ENCODE measurements around the gene USP26. TPM values are rescaled to one million over a fixed set of nuclear protein-coding genes. Genes with fewer than 3 reads are reported as not detected.
"Not testable (repeated sequence)": the region's sequence is repeated elsewhere in the genome, so short reads cannot be mapped to it uniquely, and the experiment has no call there.

The USP26 gene, protein sequence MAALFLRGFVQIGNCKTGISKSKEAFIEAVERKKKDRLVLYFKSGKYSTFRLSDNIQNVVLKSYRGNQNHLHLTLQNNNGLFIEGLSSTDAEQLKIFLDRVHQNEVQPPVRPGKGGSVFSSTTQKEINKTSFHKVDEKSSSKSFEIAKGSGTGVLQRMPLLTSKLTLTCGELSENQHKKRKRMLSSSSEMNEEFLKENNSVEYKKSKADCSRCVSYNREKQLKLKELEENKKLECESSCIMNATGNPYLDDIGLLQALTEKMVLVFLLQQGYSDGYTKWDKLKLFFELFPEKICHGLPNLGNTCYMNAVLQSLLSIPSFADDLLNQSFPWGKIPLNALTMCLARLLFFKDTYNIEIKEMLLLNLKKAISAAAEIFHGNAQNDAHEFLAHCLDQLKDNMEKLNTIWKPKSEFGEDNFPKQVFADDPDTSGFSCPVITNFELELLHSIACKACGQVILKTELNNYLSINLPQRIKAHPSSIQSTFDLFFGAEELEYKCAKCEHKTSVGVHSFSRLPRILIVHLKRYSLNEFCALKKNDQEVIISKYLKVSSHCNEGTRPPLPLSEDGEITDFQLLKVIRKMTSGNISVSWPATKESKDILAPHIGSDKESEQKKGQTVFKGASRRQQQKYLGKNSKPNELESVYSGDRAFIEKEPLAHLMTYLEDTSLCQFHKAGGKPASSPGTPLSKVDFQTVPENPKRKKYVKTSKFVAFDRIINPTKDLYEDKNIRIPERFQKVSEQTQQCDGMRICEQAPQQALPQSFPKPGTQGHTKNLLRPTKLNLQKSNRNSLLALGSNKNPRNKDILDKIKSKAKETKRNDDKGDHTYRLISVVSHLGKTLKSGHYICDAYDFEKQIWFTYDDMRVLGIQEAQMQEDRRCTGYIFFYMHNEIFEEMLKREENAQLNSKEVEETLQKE
- total RNA-seq = not detected

DNA sequence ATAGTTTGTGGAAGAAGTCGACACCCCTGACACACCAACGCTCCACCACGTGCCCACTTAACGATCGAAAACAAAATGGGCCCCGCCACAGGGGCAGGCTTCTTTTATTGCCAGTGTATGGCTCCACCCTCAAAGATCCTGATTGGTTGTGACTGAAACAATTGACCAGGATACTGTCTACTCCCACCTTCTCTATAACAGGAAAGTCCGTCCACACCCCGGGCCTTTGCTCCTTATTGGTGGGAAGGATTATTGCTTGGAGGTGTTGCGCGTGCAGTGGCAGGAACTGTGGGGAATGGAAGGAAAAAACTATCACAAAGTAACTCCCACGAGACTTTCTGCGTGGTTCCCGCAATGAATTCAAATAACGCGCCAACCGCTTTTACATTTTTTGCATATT is at the start of gene USP26:
Gene USP26, minus strand, starts transcription at position 79 of the 400 bp plus-strand sequence. CDS start 68,889 bp downstream, outside the sequence.
- DNase-seq (ENCODE audit: low spot score) = no peak
- no peak for ATAC-seq

DNA sequence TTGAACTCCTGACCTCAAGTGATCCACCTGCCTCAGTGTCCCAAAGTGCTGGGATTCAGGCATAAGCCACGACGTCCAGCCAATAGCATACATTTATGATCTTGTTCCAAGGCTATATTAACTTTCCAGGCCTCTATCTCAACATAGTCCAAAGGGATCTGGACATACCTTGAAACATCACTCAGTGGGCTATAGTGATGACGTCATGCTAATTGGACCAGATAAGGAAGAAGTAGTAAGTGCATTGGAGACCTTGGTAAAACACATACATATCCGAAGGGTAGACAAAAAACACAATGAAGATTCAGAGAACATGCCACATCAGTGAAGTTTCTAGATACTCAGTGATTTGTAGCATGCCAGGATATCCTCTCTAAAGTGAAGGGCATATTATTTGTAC is 37.4 kb upstream of the USP26 start:
- ATAC-seq = no peak
- no peak for DNase-seq (ENCODE audit: low spot score)

DNA sequence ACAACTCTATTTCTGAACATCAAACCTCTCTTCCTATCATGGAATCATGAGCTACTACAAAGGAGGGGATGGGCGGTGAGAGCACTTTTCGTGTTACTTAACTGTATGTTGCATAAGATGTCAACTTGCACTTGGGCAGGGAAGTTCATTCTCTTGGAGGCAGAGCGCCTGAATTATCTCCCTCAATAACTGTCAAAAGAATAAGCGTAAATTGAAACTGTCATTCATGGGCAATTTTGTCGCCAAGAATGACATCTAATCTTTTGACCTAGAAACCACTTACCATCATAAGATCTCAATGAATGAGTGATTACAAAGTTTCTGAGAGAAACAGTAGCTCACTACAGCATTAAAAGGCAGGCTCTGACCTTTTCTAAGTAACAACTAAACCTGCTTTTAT is 23.5 kb upstream of the USP26 start:
- no peak for DNase-seq (ENCODE audit: low spot score)
- ATAC-seq = no peak

DNA sequence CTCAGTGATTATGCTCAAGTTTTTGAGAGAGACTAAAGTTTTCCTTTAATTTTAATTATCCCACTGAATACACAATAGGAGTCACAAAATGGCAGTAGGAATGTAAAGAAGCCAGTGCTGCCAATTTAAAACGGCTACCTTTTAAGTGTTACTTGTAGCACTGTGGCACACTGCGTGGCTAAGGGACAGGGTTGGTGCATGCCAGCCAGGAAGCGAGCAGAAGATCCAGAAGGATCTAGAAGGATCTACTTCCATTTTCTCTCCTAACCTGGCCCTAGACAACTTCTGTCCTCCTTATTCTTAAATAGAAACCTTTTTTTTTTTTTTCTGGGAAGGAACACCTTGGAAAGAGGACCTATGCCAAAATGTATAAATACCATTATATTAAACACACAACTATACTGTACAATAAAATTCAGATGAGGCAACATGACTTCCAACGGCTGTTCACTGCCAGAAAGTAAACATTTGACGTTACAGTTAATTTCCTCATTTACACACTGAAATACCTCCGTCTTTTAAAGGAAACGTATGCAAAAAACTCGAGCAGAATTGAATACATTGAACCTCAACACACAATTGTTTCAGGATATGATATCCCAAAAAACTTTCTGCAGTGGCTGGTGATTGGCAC is 2.7 kb downstream of the USP26 start:
- DNase-seq (ENCODE audit: low spot score) (no peak), ATAC-seq (no peak)

DNA sequence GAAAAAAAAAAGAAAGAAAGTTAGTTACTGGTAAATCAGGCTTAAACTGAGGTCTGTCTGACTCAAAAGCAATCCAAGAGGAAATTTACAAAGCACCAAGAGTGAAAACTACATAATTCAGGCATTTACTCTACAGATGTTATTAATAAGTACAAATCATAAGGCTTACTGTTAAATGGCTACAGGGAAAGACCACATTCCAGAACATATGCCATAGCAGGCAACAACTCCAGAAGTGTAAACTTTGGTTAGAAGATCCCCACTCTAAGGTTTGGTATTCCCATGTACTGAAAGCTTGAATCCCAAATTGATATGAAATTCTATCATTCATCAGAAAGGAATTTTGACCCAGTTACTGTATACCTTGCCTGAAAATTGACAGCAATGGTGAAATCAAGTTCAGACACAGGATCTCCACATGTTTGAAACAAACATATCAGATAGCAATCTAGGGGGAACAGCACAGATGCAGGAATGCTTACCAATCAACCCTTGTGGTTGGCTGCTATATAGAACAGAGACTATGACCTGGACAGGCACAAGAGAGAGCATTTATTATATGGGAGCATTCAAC is 6.6 kb downstream of the USP26 start:
- ATAC-seq = no peak
- DNase-seq (ENCODE audit: low spot score) = no peak

DNA sequence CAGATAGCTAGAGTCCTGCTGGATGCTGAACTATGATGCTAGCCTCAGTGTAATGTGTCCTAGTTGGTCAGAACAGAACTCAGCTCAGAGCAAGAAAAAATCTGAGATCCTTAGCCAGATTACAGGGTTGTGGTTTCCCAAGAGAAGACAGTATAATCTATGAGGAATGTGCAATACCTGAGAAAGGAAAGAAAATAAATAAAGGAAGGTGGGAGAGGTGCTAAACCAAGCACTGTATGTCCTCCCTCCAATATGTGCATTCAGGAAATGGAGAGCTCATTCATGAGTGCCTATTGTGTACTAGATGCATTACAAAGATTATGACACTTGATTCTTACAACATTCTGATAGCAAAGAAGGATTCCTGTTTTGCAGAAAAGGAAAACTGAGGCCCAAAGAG is 7.5 kb downstream of the USP26 start:
- no peak for ATAC-seq
- DNase-seq (ENCODE audit: low spot score) = no peak

DNA sequence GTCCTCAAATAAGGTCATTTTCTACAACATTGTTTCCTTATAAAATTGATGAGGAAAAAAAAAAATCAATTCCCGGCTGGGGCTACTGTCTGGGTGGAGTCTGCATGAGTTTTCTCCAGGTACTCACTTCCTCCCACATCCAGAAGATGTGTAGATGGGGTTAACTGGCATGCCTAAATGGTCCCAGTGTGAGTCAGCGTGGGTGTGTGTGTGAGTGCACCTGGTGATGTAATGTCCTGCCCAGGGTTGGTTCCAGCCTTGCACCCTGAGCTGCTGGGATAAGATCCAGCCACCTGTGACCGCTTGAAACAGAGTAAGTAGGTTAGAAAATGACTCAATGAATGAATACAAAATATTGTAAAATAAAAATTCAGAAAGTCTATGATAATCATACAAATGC is 11.1 kb downstream of the USP26 start:
- DNase-seq (ENCODE audit: low spot score) (no peak), ATAC-seq (no peak)

DNA sequence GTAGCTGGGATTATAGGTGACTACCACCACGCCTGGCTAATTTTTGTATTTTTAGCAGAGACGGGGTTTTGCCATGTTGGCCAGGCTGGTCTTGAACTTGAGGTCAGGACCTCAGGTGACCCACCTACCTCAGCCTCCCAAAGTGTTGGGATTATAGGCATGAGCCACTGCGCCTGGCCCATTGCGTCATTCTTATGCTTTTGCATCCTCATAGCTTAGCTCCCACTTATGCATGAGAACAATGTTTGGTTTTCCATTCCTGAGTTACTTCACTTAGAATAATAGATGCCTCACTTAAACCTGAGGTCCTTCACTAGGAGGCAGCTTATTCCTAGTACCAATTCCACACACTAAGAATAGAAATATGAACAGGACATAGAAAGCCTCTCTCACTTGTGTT is 11.9 kb downstream of the USP26 start:
- DNase-seq (ENCODE audit: low spot score); ATAC-seq: not testable (repeated sequence)

DNA sequence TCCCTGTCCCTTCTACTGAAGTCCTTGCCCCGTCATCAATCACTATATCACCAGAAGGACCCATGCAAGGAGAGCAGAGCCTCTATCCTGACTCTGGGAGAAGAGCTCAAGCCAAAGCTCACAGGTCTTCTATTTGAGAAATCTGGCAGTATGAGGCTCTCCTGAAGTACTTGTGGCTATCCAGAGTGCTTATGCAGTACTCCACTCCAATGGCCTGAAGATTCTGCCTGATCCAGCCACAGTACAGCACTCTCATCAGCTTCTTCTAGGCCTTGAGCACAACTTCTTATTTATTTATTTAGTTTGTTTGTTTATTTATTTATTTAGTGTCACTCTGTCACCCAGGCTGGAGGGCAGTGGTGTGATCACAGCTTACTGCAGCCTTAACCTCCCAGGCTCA is 13.0 kb downstream of the USP26 start:
- no peak for ATAC-seq

DNA sequence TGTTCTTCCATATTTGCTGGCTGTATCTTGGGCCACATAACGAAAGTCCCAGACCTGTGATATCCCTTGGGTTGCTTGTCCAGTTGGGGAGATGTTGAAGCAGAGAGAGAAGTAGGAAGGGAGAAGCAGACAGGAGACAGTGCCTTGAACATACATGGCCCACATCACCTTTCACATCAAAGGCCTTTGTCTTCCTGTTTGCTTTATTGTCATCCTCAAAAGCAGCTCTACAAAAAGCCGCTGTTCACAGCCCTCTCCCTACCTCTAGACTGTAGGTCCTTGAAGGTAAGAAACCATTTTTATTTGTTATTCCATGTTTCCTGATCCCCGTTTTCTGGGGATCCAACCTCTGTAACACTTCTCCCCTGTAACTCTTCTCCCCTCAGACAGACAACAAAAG is 14.9 kb downstream of the USP26 start:
- DNase-seq (ENCODE audit: low spot score) = no peak
- ATAC-seq = no peak

More for the DNA sequence above, 13.0 kb downstream of the USP26 start:
- DNase-seq (ENCODE audit: low spot score) = no peak

DNA sequence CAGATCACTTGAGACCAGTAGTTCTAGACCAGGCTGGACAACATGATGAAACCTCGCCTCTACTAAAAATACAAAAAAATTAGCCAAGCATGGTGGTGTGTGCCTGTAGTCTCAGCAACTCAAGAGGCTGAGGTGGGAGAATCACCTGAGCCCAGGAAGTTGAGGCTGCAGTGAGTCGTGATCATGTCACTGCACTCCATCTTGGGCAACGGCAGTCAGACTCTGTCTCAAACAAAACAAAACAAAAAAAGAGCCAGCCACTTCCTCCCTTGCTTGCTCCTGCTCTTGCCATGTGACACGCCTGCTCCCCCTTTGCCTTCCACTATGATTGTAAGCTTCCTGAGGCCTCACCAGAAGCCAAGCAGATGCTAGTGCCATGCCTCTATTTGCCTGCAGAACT is 19.1 kb downstream of the USP26 start:
- not testable (repeated sequence) for ATAC-seq; DNase-seq (ENCODE audit: low spot score)

DNA sequence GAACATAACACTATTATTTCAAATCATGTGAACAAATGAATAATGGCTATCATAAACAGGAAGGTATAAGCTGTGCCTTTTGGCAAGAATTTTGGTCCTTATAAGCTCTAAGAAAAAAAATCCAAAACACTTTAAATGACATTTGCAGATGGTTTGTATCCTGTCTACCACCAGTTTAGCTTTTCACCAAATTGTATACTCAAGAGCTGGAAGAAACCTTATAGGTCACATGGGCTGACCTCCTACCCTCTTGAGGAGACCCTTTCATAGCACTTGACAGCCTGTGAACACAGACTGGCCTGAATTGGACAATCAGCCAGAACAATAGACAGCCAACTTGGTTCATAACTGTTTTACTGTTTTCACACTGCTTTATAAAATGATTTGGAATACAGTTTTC is 24.3 kb downstream of the USP26 start:
- no peak for DNase-seq (ENCODE audit: low spot score)
- ATAC-seq = no peak

DNA sequence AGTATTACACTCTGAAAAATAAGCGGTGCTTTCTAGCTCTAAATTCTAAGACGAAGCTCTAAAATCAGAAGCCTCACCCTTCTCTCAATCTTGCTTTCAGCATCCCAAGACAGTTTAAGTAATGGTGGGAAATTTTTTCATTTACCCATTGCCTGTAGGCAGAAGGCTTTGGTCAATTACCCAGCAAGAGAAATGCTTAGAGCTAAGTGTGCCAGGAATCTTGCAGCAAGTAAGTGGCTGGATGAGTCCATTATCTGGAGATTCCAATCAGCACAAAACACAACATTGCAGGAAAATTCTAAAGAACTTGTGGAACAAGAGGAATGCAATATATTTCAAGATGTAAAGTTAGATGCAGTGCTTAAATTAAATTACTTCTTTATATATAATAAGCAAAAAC is 28.4 kb downstream of the USP26 start:
- ATAC-seq = no peak

DNA sequence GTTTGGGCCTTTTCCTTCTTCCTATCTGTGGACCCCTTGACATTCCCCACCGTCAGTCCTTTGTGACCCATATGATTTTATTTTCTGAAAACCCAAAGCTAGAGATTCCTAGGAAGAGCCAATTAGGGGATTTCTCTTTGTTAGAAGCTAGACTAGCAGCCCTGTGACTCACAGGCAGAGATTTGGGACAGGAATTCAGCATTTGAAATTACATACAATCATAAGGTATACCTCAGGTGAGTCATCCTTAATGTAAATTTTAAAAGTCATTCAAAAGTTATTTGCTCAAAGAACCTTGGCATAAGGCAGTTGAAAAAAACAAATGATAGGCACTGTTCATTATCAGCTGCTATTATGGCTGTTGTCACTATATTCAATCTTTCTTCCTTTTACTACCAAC is 40.6 kb downstream of the USP26 start:
- DNase-seq (ENCODE audit: low spot score) (no peak), ATAC-seq (no peak)

More for the DNA sequence above, 28.4 kb downstream of the USP26 start:
- no peak for DNase-seq (ENCODE audit: low spot score)

DNA sequence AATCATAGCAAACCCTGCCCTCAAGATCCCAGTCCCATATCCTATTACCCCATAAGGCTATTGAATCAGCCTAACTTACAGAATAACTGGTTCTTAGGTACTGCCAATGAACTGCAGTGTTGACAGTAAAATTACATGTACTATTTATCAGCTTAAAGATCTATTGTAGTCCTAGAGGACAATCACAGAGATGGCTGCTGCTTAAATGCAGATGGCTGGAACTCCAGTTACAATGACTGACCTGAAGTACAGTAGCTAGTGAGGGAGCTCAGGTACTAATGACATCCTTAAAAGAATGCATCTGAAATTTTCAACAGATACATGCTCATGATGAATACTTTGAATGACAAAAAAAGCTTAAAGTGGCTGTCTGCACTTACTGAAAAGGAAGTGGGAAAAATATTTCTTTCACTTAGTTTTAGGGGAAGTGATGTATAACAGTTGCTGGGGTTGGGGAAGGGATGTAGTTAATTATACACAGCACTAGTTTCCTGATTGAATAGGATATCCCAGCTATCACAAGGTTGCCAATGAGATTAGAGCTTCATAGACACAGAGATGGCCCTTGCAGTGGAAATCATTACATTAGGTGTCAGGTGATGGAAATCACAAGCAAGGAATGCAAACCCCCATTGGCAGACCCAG is 42.0 kb downstream of the USP26 start:
- no peak for ATAC-seq

DNA sequence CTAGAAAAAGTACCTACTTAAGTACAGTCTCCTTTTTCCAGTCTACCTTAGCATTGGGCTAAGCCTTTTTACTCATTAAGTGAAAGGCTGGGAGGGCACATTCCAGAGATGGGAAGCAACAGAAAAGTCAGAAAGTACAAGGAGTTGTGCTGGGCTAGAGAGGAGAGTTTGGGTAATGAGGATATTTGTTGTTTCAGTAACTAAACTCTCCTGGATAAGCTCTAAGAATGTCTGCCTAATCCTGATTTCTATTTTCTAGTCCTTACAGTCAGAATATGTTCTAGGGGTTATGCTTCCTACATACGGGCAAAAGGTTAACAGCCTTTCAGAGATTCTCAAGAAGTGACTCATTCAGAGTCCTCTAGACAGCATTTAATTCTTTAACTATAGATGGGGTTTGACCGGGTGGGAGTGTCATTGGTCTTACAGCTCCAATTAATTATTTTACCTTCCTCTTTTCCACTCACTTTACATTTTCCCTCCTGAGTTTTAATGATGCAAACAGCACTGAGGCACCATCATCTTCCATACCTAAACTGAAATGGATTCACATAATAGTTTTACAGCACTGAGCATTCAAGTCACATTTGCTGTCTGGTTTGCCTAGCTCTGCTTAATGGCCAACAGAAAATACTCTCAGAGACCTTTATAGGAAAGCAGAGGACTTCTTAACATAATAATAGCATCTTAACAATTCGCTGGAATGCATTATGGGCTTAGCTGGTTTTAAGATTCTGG is 42.9 kb downstream of the USP26 start:
- no peak for DNase-seq (ENCODE audit: low spot score)
- ATAC-seq = no peak

More for the DNA sequence above, 42.0 kb downstream of the USP26 start:
- no peak for DNase-seq (ENCODE audit: low spot score)

DNA sequence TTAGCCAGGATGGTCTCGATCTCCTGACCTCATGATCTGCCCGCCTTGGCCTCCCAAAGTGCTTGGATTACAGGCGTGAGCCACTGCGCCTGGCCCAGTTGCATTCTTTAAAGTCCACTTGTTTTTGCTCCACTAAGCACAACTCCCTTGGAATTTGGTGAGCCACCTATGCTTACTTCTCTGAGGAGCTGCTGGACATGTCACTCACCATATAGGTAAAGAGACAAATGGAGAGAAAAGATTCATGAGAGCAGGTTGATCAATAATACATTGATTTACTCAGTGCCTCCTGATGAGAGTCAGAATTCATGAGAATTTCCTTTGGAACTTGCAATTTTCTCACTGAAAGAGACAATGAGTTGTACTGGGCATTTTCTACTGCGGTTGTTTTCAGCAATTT is 48.2 kb downstream of the USP26 start:
- DNase-seq (ENCODE audit: low spot score) = no peak
- no peak for ATAC-seq

DNA sequence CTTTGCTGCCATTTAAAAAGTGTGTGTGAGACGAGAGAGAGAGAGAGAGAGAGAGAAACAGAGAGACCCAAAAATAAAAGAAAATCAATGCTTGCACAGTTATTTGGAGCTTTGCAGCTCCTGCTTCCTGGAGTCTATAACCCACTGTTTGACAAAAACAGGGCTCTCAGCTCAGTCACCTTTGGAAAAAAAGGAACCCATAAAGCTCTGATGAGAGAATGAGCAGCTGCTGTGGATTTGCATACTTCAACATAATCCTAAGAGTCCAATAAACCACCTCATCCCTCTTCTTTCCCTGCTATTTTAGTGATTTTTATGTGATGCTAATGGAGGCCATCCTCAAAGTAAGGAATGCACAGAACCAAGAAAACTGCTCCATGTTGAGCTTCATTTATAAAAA is 50.3 kb downstream of the USP26 start:
- ATAC-seq (no peak), DNase-seq (ENCODE audit: low spot score) (no peak)

DNA sequence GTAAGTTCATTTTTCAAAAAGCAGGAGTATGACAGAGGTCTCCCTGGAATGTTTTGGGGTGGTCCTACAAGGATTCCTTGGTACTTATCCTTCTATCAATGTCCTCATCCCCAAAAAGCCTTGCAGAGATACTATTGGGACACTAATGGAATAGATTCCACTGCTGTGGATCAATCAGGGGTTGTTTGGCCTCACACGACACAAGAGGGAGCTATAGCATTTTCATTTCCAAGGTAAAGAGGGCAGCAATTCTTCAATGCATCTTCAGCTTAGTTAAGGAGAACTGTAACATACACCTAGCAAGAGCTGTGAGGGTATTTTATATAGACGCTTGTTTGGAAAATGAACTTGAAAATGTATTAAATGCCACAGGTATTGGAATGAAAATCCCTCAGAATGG is 50.9 kb downstream of the USP26 start:
- ATAC-seq (no peak), DNase-seq (ENCODE audit: low spot score) (no peak)

All from left lobe of liver (tissue), 2 donors.